Activated CD8-positive, alpha-beta memory T cell treated with anti-CD3 and anti-CD28 coated beads, Interleukin-2, amount 50 U/mL, for 4 hours (primary cell): ENCODE results near the gene A2M.

Source experiments
- DNase-seq: peaks from one replicate; pipeline ENCODE4 v3.0.0-alpha.2; 2020

Gene A2M

DNA sequence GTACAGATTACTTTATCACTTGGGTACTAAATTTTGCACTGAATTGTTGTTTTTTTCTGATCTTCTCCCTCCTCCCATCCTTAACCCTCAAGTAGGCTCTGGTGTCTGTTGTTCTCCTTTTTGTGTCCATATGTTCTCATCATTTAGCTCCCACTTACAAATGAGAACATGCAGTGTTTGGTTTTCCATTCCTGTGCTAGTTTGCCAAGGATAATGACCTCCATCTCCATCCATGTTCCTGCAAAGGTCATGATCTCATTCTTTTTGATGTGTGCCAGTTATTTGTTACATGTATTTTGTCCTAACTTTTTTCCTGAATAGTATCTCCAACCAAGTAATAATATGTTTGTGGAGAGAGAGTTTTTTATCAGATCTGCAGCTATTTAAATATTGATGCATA lies 44.2 kb downstream of the A2M start:
- no peak for DNase-seq

DNA sequence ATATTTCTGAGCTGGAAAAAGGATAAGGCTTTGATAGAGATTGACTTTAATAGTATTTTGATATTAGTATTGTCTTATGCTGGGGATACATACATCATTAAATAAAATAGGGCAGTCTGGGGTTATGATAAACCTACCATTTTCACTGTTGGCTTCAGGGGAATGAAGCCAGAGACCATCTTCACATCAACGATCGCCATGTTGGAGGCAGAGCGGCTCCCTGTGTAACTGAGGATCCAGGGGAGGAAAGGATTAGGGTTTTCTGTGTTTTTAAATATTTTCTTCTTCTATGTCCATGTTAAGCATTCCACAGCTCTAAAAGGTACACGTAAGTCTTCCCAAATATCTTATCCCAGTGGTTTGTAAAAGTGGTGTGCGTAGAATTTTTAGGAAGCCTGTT lies 45.4 kb downstream of the A2M start:
- DNase-seq = no peak

DNA sequence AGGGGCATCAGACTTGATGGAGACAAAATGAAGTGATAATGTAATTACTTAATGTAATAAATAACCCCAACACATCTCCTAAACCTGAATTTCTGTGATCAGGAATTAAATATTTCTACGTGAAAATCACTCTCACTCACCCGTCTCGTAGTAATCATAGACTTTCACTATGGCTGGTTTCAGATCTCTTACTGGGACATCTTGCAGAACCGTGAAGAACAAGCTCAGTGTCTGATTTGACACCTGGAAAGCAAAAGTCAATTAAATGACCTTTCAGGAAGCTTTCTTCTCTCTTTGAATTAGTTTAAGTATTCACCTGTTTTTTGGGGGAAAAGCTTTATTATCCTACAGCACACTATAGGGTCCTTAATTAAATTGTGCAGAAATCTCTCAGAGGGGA lies 47.1 kb downstream of the A2M start:
- DNase-seq = no peak

DNA sequence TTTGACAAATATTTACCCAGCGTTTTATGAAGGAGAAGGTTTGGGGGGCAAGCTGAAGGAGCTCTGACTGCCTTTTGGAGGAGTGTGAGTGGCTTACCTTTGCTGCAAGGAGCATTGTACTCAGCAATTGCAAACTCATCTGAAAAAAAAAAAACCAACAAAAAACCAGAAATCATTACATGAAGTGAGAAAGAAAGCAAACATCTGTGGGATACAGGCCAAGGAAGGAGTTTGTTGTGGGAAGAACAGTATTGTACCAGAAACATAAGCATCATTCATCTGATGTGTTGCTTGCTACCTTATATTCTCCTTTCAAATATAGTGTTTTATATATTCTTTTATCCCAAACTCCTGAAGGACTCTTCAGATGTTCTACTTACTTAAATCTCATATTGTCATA lies 47.6 kb downstream of the A2M start:
- DNase-seq = no peak

DNA sequence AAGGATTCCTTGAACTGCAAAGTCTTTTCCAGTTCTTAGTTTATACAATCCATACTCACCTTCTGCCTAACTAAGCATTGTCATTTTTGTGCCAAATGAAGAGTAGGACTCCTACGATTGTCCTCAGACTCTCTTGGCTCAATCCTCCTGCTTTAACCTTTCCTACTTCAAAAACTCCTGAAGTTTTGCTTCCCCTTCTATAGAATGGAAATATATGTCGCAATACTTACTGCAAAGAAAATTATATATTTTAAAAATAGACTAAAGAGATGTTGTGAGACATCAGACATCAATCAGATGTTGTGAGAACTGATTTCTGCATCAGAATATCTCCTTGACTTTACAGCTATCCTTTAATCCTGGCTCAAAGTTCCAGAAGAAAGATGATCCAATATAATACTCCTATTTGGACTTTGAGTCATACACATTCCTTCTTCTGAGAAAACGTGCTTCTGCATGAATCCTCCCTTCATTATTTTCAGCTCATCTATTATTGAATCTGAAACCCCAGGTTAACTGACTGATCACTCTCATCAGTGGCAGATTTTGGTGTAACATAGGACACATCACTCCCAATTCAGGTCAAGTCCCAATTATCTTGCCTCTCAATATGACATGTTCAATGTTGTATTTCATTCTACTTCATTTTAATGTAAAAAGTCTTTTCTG lies 48.8 kb downstream of the A2M start:
- DNase-seq = no peak

DNA sequence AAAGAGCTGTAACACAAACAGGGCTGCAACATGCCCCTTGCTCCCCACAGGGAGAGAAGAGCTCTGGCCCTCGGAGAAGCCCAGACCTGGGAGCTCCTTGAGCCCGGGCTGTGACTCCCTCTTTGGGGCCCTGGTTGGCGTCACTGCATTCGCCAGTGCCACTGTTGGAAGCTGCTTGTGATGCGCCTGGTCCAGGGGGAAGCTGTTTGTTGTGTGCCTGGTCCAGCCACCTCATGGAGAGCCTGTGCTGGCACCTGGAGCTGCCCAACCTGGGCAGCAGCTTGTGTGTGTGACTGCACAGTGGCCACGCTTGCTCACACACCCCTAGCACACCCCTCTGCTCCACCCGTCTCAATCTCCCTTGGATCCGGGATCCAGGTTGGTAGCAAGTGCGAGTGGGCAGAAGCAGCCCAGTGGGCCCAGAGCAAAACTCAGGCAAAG lies 49.5 kb downstream of the A2M start:
- DNase-seq = no peak

DNA sequence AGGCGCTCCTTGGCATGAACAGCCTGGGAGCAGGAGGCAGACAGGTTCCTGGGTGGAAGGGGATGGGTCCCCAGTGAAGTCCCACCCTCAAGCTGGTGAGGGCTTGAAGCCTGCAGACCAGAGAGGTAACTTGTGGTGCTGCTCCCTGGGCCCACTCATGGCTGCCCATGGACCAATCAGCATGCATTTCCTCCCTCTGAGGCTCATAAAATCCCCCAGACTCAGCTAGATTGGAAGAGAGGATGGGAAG lies 50.2 kb downstream of the A2M start:
- DNase-seq = no peak

DNA sequence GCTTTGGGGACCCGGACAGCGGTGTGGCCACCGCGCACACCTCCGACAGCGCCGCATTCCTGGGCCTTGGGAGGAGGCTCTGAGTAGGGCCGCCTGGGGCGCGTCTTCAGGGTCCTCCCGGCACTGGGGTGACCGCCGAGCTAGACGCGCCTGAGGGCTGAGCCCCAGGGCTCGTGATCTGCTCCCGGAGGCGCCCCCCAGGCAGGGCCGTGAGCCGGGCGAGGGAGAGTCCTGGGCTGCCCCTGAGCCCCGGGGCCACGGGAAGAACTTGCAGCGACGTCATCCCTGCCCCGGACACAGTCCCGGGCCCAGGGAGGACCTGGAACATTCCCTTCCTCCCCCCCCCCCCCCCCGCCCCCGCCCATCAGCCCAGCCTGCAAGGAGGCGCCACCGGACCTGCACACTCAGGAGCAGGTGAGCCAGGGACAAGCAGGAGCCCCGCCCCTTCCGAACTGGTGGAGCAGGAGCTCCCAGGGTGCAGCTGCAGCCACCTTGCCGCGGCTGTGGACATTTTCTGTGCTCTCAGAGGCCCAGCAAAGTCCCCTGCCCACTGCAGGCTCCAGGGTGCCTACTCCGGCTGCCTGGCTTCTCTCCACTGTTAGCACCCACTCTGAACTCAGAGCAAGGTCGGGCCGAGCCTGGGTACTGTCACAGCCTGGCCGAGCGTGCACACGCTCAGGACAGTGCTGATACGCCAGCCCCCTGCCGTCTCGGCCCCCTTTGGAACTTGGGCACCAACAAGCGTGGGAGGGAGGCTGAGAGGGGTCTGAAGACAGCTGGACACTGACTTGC lies 50.7 kb downstream of the A2M start:
- DNase-seq = no peak

DNA sequence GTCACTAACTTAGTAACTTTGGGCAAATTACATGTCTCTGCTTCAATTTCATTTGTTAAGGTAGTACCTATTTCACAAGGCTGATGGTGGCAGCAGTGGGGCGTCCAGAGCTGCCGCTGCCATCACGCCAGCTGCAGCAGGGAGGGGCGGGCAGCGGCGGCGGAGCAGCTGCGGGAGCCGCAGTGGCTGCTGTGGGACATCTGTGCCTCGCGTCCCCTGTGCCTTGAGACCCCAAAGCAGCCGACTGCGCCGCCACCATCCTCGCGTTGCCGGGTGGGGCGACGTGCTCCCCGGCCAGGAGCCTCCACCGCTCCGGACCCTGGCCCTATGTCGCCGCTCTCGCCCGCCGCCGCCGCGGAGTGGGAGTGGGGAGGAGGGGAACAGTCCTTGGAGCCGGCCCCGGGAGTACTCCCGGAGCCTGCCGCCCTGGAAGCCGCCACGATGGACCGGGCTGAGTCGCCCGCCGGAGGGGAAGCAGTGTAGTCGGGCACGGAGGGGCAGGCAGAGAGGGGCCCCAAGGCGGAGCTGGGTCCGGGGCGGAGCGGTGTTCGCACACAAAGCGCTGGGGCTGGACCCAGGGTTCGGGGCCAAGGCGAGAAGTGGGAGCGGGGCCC lies 51.4 kb downstream of the A2M start:
- DNase-seq = peak; percentile 51

DNA sequence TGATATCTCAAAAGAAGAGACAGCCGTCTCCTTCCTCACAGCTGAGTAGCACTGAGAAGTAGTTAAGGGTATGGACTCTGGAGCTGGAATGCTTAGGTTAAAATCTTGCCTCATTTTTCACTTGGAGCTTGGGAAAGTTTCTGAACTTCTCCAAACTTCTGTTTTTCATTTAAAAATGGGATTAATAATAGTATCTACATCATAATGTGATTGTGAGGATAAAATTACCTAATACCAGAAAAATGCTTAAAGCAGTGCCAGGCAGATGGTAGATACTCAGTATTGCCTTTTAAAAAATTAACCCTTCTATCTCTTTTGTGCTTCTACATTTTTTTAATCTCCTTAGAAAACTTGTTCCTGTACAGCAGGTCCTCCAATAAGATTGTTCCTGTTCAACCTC lies 63.1 kb downstream of the A2M start:
- DNase-seq = no peak

DNA sequence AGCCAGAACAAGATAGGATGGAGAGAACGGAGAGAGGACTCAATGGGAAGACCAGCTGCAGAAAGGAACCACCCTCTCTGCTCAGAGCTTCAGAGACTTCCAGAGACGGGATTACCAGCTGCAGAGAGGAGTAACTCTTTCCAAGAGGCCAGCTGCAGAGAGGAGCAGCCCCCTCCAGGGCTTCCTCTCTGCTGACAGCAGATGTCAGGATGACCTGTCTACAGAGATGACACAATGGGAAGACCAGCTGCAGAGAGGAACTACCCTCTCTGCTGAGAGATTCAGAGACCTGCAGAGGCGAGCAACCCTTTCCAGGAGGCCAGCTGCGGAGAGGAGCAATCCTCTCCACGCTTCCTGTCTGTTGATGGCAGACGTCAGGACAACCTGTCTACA lies 64.6 kb downstream of the A2M start:
- no peak for DNase-seq

DNA sequence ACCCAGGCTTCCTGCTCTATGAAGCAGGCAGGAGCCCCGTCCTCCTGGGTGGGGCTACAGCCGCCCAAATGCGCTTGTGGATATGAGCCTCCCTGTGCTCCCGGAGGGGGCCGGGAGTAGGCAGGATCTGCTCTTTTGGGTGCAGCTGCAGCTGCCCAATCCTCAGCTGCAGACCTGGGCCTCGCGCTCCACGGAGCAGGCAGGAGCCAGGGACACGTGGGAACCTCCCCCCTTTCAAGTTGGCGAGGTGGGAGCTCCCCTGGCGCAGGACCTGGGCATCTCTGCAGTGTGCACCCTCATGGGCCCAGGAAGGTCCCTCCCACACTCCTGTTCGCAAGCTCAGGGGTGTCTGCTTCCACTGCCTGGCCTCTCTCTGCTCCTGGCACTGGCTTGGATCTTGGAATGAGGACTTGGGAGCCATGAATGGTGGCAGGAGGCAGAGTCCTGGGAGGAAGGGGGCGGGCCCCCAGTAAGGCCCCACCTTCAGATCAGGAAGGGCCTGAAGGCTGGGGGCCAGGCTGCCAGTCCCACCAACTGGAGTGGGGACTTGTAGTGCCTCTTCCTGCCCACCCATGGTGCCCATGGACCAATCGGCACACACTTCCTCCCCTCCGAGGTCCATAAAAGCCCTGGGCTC lies 65.1 kb downstream of the A2M start:
- DNase-seq = no peak

DNA sequence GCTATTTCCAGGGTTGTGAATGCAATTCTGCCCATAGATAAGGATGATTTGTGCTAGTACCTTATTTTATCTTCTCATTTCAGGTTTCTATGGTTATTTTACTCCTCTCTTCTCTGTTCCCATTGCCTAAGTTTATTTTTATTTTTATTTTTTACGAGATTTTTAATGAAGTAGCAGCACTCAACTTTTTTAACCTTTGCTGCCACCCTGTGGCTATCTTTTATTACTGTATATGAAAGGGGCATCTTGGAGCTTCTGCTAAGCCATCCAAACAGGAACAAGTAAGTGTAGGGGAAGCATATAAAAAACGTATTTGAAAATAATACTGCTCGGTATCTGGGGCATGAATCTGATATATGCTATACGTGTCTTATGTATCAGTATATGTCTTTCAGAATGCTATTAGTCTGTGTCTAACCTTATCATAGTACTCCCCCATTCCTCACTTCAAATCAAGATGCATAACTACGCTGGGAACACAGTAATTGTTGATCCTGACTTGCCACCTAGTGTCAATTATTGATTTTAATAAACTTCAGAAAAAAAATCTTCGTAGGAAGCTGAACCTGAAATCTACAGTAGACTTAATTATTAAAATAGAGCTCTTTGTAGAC lies 66.1 kb downstream of the A2M start:
- DNase-seq = no peak

DNA sequence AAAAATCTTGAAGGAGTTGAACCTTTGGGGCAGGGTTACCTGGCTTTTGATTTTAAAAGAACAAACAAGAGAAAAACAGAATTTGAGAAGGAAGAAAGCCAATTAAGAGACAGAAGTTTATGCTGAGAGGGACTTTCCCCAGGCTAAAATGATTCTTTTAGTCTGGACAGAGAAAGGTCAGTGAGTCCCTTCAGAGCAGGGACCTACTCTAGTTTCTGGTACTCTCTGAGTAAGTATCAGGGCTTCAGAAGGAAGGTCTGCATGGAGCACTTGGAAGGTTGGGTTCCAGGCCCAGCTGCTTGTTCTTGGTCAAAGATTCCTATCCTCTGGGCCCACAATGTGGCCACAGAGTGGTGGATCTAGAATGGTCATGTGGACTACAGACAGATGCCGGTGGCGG lies 66.8 kb downstream of the A2M start:
- DNase-seq = no peak

DNA sequence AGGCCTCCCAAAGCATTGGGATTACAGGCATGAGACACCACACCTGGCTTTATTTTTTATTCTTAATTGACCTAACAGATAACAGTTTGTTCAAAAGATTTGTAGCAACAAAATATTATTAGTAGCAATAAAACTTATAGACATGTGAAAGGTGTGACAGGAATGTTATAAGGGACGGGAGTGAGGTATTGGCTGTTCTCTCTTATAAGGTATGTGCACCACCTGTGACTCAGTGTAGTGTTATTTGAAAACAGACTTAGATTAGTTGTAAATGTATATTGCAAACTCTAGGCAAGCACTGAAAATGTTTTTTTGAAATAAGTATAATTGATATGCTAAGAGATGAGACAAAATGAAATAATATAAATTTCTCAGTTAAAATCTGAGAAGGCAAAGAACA lies 68.6 kb downstream of the A2M start:
- DNase-seq = no peak

DNA sequence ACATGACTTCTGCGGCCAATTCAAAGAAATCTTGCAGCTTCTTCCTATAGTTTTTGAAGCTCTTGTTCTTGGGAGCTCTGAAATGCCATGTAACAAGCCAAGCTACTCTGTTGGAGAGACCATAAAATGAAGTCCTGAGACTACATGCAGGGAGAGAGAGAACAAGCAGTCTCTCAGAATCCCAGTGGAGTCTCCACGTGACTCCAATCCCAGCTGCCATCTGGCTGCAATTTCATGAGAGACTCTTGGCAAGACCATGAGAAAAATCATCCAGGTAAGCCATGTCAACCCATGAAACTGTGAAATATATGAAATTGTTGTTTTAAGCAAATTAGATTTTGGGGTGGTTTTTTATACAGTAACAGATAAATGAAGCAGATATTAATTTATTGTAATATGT lies 72.0 kb downstream of the A2M start:
- DNase-seq = no peak

DNA sequence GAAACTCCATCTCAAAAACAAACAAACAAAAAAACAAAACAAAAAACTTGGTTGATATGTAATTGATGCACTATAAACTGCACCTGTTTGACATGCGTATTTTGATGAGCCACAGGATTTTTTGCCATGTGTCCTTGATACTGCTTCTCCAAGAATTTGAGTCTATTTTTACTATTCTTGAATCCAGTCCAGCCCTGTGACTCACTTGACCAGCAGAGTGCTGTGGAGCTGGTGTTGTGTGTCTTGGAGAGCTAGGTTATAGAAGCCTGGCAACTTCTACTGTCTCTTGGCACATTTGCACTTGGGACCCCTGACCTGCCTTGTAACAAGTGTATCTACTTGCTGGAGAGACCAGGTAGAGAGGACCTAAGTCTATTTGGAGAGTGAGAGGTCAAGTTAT lies 74.4 kb downstream of the A2M start:
- no peak for DNase-seq

DNA sequence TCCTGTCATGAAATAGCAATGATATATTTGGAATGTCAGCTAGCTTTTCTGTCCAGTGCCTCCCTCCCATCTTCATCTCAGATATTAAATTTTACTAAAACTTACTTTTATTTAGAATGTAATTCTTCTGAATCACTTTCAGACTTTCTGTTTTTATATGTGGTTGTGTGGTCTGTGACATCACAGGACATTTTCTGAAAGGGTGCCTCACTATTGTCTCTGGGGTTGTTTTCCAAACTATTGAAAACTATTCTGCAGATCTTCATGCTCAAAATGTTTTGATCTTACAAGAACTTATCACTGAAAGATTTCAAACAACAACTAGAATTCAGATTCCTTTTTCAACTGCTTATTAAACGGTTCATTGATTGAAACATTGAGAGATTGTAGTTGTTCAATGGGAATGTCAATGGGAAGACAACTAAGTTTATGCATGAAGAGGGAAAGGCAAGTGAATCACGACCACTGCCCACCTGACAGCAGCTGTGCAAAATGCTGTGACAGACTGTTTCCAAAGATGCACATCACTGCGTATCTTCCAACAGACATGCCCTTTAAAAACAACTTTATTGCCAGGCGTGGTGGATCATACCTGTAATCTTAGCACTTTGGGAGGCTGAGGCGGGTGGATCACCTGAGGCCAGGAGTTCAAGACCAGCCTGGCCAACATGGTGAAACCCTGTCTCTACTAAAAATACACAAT lies 75.1 kb downstream of the A2M start:
- no peak for DNase-seq

DNA sequence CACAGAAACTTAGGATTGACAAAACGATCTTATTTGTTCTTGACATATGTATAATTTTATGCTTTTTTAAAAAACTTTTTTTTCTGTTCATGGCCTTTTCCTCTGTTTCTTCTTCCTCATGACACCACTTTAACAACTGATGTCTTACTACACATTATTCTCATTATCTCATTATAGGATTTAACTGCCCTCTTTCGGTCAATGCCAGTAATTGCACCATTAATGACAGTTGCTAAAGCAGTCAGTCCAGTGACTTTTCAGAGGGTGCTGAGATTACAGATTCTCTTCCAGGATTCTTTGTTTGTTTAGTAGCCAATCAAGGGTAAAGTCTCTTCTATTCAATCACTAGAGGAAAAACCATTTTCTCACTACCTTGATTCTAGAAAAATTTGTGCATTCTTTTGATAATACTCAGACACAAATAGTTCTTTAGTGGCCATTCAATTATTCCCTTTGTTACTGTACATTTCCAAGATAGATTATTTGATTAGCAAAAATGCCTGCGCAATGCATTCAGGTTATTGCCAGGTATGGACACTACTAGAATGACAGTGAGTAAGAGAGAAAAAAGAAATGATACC lies 76.2 kb downstream of the A2M start:
- DNase-seq = no peak

DNA sequence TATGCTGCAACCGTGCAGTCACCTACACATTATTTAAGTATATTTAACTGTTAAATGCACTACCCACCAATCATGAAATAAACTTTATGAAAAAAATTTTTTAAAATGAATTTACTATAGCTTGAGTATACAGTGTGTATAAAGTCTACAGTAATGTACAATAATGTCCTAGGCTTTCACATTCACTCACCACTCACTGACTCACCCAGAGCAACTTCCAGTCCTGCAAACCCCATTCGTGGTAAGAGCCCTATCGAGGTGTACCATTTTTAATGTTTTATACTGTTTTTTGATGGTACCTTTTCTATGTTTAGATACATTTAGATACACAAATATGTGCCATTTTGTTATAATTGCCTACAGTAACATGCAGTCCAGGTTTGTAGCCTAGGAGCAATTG lies 78.3 kb downstream of the A2M start:
- DNase-seq = no peak

DNA sequence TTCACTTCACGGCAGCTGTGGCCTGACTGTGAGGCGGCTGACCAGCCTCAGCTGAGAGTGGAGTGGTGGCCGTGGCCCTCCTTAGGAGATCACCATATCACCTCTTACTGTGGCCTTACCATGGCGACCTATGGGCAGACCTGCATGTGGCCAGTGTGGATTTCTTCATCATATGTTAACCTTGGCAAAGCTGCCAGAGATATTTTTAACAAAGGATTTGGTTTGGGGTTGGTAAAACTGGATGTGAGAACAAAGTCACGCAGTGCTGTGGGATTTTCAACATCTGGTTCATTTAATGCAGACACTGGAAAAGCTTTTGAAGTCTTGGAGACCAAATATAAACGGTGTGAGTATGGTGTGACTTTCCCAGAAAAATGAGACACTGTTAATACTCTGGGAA lies 79.5 kb downstream of the A2M start:
- no peak for DNase-seq

DNA sequence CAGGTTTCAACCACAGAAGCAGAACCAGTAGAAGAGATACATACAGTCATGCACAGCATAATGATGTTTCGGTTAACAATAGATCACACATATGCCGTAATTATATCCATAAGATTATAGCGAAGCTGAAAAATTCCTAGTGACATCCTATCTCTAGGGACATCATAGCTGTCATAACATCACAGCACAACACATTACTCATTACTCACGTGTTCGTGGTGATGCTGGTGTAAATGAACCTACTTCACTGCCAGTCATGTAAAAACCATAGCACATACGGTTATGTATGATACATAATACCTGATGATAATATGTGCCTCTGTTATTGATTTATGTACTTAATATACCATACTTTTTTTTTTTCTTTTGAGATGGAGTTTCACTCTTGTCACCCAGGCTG lies 81.6 kb downstream of the A2M start:
- DNase-seq = no peak
